Measurements from ENCODE around the gene CNTFR. TPM values are rescaled to one million over a fixed set of nuclear protein-coding genes. Genes with fewer than 3 reads are reported as not detected.

CNTFR gene
- total and polyA plus RNA-seq, 2 experiments from 2014 or later, result not detected

DNA sequence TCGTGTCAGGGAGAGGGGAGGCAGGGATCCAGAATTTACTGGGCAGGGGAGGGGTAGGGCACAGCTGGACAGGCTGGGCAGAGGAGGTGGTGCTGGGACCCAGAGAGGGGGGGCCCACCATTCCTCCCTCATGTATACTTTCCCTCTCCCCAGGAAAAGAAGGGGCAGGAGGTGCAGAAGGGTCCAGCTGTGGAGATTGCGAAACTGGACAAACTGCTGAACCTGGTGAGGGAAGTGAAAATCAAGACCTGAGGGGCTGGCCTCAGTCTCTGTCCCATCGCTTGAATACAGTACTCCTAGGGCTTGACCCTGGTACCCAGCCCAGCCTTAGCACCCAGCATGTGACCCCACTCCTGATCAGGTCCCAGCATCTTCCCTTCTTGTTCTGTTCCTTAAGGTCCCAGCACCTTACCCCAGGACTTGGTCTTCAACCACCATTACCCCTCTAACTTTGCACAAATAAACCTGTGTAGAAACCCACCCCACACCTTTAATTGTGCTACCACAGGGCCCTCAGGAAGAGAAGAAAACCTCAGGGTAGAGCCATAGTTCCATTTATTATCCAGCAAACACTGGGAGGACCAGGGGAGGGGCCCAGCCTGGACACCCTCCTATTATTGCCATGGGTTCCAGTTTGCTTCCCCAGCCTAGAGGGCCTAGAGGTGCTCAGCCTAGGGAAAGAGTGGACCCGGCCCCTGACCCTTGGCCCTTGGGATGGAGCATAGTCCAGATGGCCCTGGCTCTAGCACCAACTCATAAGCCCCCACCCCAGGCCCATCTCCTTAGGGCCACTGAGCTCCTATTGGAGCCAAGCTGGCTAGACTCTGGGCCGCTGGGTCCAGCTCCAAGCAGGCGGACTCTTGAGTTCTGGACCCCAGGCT, 68.8 kb downstream of the CNTFR start:
- Histone ChIP-seq H3K79me2 (ENCODE audit: insufficient read depth) (no peaks in the 10 kb centered on the region), H3K27me3 (replicated peaks; ENCODE audit: insufficient read depth) (peaks cover 25% of the 10 kb centered on the region), H3K9me2 (ENCODE audit: insufficient read depth) (no peaks in the 10 kb centered on the region), H3K36me3 (ENCODE audit: low read depth) (no peaks in the 10 kb centered on the region), H3K9ac (no peak overlapping the region), H3K4me2 (ENCODE audit: unreplicated experiment) (no peak overlapping the region), H3K27ac (no peak overlapping the region), H3K9me3 (ENCODE audit: low read depth) (no peaks in the 10 kb centered on the region), H3F3A (ENCODE audit: insufficient read depth) (no peaks in the 10 kb centered on the region), H4K20me1 (ENCODE audit: insufficient read depth) (no peaks in the 10 kb centered on the region), H3K4me3 (no peak overlapping the region), H2AFZ (no peak overlapping the region), H3K4me1 (ENCODE audit: insufficient read depth) (no peaks in the 10 kb centered on the region)
- no peak for DNase-seq
- 80 to 83% methylated on average over 6 of the region's 6 CpGs for WGBS, 2 experiments (ENCODE audit: low coverage in 1 of 2, low lambda C conversion rate in 2 of 2, missing lambda C conversion rate in 2 of 2)
- TF ChIP-seq EZH2 (IDR thresholded peaks at IDR 0.05; ENCODE audit: insufficient read depth, poor library complexity, severe bottlenecking) (no peak), EZH2phosphoT487 (IDR thresholded peaks at IDR 0.05; ENCODE audit: insufficient read depth, low read depth) (no peak)
- in situ Hi-C loops (cut with MboI), result loop anchor here (25.0 kb wide), 1 partner anchor 92 kb away; the partner anchor contains the start of genes DCTN3 and RPP25L

DNA sequence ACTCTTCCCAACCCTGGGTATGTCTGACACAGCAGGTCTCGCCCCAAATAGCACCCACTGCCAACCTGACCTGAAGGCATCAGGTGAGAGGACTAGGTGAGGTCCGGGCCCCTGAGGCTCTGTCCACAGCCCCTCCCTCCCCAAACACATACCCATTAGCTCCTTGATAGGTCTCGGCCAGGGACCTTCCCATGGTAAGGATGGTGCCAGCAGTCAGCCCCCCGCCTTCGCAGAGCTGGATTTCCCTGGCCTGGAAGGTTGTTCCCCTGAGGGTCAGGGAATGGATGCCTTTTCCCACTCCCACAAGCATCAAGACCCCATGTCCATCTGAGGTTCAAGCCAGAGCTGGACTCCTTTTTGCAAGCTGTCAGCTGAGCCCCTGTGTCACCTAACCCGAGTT, 69.4 kb downstream of the CNTFR start:
- H3K9me2 ChIP-seq (ENCODE audit: insufficient read depth), result no peaks in the 10 kb centered on the region
- TF ChIP-seq EZH2phosphoT487 (IDR thresholded peaks at IDR 0.05; ENCODE audit: insufficient read depth, low read depth), result no peak
- TF ChIP-seq EZH2 (IDR thresholded peaks at IDR 0.05; ENCODE audit: insufficient read depth, poor library complexity, severe bottlenecking), result no peak

DNA sequence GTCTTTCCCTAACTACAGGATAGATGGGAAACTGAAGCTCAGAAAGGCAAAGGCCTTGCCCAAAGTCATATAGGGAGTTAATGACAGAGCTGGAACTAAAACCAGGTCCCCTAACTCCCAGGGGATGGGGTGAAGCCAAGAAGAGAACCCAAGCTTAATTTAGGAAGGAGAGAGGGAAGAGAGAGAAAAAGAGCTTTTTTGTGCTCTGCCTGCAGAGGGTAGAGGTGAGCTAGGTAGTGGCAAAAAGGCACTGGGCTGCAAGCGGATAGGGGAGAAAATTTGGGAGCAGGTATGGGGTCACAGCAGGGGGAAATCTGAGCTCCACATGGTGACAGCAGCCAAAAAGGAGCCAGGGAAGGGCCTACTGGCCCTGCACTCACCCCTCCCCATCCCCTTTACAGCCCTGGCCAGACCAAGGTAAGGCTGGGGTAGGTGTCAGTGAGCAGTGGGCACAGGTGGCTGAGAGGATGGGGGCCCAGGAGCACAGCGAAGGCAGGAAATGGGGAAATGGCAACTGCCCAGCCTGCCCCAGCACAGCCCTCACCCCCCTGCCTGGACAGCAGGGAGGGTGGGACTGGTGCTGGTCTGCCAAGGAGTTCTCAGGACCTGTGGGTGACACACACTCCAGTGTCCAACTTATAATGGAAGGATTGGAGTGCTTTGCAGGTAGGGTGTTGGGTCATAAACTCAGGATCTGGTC, 70.1 kb downstream of the CNTFR start:
- Histone ChIP-seq H3K4me1 (ENCODE audit: insufficient read depth) (no peaks in the 10 kb centered on the region), H3K9me2 (ENCODE audit: insufficient read depth) (no peaks in the 10 kb centered on the region), H3K9ac (no peak overlapping the region), H3F3A (ENCODE audit: insufficient read depth) (no peaks in the 10 kb centered on the region), H3K79me2 (ENCODE audit: insufficient read depth) (no peaks in the 10 kb centered on the region), H3K36me3 (ENCODE audit: low read depth) (no peaks in the 10 kb centered on the region), H3K4me2 (ENCODE audit: unreplicated experiment) (no peak overlapping the region), H3K27ac (no peak overlapping the region), H3K4me3 (no peak overlapping the region), H4K20me1 (ENCODE audit: insufficient read depth) (no peaks in the 10 kb centered on the region), H2AFZ (no peak overlapping the region), H3K9me3 (ENCODE audit: low read depth) (no peaks in the 10 kb centered on the region), H3K27me3 (replicated peaks; ENCODE audit: insufficient read depth) (peaks cover 12% of the 10 kb centered on the region)
- in situ Hi-C loops (cut with MboI), result loop anchor here (25.0 kb wide), 1 partner anchor 93 kb away; the partner anchor contains the start of genes DCTN3 and RPP25L
- TF ChIP-seq EZH2phosphoT487 (IDR thresholded peaks at IDR 0.05; ENCODE audit: insufficient read depth, low read depth), result no peak
- no peak for TF ChIP-seq EZH2 (IDR thresholded peaks at IDR 0.05; ENCODE audit: insufficient read depth, poor library complexity, severe bottlenecking)
- WGBS, 2 experiments (ENCODE audit: low coverage in 1 of 2, low lambda C conversion rate in 2 of 2, missing lambda C conversion rate in 2 of 2), result 77 to 88% methylated on average over 2 of the region's 2 CpGs
- DNase-seq, result no peak

More for the DNA sequence above, 69.4 kb downstream of the CNTFR start:
- H3K27me3 ChIP-seq (replicated peaks; ENCODE audit: insufficient read depth), result peaks cover 18% of the 10 kb centered on the region
- in situ Hi-C loops (cut with MboI), result loop anchor here (25.0 kb wide), 1 partner anchor 92 kb away; the partner anchor contains the start of genes DCTN3 and RPP25L
- H3F3A ChIP-seq (ENCODE audit: insufficient read depth), result no peaks in the 10 kb centered on the region
- H3K4me2 ChIP-seq (ENCODE audit: unreplicated experiment), result no peak overlapping the region
- H3K27ac ChIP-seq, result no peak overlapping the region
- no peaks in the 10 kb centered on the region for H3K9me3 ChIP-seq (ENCODE audit: low read depth)
- no peaks in the 10 kb centered on the region for H3K79me2 ChIP-seq (ENCODE audit: insufficient read depth)
- no peaks in the 10 kb centered on the region for H3K36me3 ChIP-seq (ENCODE audit: low read depth)
- H3K4me3 ChIP-seq, result no peak overlapping the region
- WGBS, 2 experiments (ENCODE audit: low coverage in 1 of 2, low lambda C conversion rate in 2 of 2, missing lambda C conversion rate in 2 of 2), result 56 to 60% methylated on average over 6 of the region's 6 CpGs
- no peak overlapping the region for H2AFZ ChIP-seq
- H4K20me1 ChIP-seq (ENCODE audit: insufficient read depth), result no peaks in the 10 kb centered on the region
- H3K4me1 ChIP-seq (ENCODE audit: insufficient read depth), result no peaks in the 10 kb centered on the region
- H3K9ac ChIP-seq, result no peak overlapping the region
- DNase-seq, result no peak

DNA sequence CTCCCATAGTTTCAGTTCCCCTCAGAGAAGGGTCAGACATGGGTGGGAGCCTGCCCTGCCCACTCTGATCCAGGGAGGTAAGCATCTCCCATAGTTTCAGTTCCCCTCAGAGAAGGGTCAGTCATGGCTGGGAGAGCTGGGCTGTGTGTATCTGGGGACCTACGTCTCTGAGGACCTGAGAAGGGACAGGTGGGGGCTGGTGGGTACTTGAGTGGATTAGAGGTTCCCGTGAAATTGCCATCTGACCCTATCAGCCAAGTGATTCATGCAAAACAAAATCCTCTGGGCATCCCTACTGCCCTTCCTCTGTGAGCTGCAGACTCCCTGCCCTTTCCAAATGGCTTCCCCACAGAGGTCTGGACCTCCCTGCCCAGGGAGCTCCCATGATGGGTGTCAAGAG, 70.6 kb downstream of the CNTFR start:
- Histone ChIP-seq H3K79me2 (ENCODE audit: insufficient read depth) (no peaks in the 10 kb centered on the region), H3K9me3 (ENCODE audit: low read depth) (no peaks in the 10 kb centered on the region), H3F3A (ENCODE audit: insufficient read depth) (no peaks in the 10 kb centered on the region), H3K9ac (no peak overlapping the region), H3K4me1 (ENCODE audit: insufficient read depth) (no peaks in the 10 kb centered on the region), H3K27ac (no peak overlapping the region), H3K4me3 (no peak overlapping the region), H3K27me3 (replicated peaks; ENCODE audit: insufficient read depth) (peaks cover 7% of the 10 kb centered on the region), H3K9me2 (ENCODE audit: insufficient read depth) (no peaks in the 10 kb centered on the region), H3K36me3 (ENCODE audit: low read depth) (no peaks in the 10 kb centered on the region), H3K4me2 (ENCODE audit: unreplicated experiment) (no peak overlapping the region), H2AFZ (no peak overlapping the region), H4K20me1 (ENCODE audit: insufficient read depth) (no peaks in the 10 kb centered on the region)
- 42 to 48% methylated on average over 2 of the region's 2 CpGs for WGBS, 2 experiments (ENCODE audit: low coverage in 1 of 2, low lambda C conversion rate in 2 of 2, missing lambda C conversion rate in 2 of 2)
- TF ChIP-seq EZH2phosphoT487 (IDR thresholded peaks at IDR 0.05; ENCODE audit: insufficient read depth, low read depth) (no peak), EZH2 (IDR thresholded peaks at IDR 0.05; ENCODE audit: insufficient read depth, poor library complexity, severe bottlenecking) (no peak)
- in situ Hi-C loops (cut with MboI), result loop anchor here (25.0 kb wide), 1 partner anchor 93 kb away; the partner anchor contains the start of genes DCTN3 and RPP25L
- no peak for DNase-seq
